HG02642 (cell line): ENCODE data around the gene USP24.
"Not testable (repeated sequence)": the region's sequence is repeated elsewhere in the genome, so short reads cannot be mapped to it uniquely, and the experiment has no call there.

ENCODE experiments used
- ATAC-seq: cut with Tn5 transposase; IDR thresholded peaks from one replicate; pipeline ENCODE4 v1.9.1; 2021; ENCODE audit warnings: mild to moderate bottlenecking; ENCODE audit not compliant: unreplicated experiment, poor library complexity

The USP24 gene

GRCh38 chr1:55198044-55198443 is 17.1 kb downstream of the USP24 start:
- no peak for ATAC-seq

DNA sequence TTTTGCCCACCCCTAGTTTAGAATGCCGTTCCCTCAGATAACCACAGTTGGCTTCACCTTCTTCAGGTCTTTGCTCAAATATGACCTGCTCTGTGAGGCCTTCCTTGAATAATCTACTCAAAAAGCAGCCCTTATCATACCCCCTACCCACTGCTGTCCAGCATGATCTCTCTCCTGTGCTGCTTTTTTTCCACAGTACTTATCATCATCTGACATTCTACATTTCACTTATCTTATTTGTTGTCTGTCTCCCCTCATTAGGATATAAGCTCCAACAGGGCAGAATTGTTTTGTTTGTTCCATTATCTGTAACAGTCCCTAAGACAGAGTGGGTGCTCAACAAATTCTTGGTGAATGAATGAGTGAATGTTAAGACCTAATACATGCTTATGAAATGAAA is 18.1 kb downstream of the USP24 start:
- no peak for ATAC-seq

DNA sequence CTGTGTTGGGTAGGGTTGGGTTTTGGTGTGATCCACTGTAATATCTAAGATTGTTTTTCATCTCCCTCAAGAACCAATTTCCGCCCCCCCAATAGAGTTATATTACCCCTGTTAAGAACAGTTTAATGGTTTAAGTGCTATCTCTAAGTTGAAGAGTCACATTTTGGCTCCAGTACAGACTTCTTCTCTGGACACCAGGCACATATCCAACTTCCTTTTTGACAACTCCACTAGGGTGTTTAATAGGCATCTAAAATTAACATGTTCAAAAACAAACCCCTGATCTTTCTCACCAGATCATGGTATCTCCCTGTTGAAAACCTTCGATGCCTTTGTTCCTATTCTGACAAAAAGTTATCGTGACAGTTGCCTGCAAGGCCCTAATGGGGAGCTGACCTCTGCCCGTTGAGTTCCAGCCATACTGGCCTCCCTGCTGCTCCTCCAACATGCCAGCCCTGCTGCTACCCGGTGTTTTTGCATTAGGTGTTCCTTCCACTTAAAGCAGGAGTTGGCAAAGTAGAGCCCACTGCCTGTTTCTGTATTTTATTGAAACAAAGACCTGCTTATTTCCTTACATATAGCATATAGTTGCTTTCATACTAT is 18.6 kb downstream of the USP24 start:
- no peak for ATAC-seq

DNA sequence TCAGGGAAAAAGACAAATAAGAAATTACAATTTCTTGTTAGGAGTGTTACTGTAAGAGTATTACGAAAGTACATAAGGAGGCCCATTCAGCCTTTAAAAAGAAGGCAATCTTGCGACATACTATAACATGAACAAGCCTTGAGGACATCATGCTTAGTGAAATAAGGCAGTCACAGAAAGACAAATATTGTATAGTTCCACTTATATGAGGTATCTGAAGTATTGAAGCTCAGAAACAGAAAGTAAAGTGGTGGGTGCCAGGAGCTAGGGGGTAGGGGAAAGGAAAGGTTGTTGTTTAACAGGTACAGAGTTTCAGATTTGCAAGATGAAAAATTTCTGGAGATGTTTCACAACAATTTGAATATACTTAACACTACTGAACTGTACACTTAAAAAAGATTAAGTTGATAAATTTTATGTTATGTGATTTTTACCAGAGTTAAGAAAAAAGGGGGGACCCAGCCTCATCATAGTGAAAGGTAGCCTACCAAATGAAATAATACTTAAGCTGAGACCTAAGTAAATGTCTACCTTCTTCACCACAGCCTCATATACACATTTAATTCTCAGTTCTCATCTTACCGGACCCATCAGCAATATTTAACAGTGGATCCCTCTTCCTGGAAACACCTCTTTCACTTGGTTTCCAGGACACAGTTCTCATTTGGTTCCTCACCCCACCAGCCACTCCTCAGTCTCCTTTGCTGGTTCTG is 19.5 kb downstream of the USP24 start:
- ATAC-seq, result no peak

DNA sequence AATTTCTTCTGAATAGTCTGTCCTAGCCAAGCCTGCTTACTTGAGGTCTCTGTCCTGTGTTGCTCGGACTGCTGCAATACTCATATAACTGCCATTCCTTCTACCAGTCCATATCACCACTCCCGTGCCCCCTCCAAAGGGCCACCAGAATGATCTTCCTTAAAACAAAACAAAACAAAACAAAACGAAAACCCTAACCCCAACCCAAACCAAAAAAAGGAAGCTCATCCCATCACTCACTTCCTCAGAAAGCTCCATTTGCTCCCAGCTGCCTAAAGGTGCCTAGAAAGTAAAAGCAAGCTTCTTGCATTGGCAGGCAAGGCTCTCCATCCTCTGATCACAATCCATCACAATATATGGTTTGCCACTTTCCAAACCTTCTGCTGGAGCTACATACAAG is 20.3 kb downstream of the USP24 start:
- no peak for ATAC-seq

GRCh38 chr1:55192093-55192492 is 23.1 kb downstream of the USP24 start:
- ATAC-seq, result no peak

DNA sequence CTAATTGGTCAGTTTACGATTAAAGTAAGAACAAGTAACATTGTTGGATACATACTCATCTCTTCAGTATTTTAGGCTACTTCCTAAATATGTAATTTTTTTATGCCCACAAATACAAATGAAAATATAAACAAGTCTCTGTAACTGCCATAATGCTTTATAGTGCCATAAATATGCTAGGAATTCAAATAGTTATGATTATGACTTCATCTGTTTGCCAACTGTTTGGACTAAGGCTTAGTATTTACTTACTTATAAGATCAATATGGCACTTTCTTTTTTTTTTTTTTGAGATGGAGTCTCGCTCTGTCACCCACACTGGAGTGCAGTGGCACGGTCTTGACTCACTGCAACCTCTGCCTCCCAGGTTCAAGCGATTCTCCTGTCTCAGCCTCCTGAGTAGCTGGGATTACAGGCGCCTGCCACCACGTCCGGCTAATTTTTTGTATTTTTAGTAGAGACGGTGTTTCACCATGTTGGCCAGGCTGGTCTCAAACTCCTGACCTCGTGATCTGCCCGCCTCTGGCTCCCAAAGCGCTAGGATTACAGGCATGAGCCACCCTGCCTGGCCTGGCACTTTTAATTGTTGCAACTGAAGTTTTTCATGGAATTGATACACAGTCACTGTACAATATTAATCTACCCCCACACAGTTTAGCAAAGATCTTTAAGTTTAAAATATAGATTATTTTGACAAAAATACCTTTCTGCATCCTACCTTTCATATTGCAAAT is 23.8 kb downstream of the USP24 start:
- ATAC-seq, result not testable (repeated sequence)

- ATAC-seq, result no peak
Observed at GRCh38 chr1:55190109-55190508, 25.1 kb downstream of the USP24 start.

GRCh38 chr1:55188909-55189308 is 26.3 kb downstream of the USP24 start:
- ATAC-seq, result no peak

DNA sequence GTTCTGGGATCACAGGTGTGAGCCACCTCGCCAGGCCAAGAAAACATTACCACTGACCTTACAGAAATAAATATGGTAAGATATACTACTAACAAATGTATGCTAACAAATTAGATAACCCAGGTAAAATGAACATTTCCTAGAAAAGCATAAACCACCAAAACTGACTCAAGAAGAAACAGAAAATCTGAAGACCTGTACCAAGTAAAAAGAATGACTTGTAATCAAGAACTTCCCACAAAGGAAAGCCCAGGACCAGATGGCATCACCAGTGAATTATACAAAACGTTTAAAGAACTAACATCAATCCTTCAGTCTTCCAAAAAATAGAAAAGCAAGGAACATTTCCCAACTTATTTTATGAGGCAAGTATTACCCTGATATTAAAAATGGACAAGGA is 29.3 kb downstream of the USP24 start:
- no peak for ATAC-seq

DNA sequence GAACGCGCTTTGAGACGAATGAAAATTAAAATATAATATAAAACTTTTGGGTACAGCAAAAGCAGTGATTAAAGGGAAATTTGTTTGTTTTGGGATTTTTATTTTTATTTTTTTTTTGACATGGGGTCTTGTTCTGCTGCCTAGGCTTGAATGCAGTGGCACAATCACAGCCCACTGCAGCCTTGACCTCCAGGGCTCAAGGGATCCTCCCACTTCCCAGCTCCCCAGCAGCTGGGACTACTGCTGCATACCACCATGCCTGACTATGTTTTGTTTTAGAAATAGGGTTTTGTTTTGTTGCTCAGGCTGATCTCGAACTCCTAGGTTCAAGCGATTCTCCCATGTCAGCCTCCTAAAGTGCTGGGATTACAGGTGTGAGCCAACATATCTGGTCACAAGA is 30.3 kb downstream of the USP24 start:
- ATAC-seq, result no peak

GRCh38 chr1:55181666-55182065 is 33.5 kb downstream of the USP24 start:
- no peak for ATAC-seq

- no peak for ATAC-seq
Observed at GRCh38 chr1:55180075-55180670, 35.0 kb downstream of the USP24 start.

GRCh38 chr1:55179177-55179835 is 35.9 kb downstream of the USP24 start:
- no peak for ATAC-seq

DNA sequence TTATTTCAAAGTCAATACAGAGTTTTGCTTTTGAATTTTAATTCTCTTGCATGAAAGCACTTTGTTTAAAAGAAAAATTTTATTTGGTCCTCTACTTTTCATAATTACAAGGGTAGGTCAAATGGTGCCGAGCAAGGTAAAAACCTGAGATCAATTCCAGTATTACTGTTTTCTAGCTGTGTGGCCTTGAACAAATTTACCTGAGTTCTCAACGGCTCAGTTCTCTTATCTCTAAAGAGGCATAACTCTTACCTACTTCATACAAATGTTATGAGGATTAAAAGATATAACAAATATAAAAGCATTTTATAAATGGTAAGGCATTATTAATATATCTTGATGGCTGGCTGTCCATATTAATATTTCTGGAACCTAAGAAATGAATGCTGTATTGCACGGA is 42.5 kb downstream of the USP24 start:
- no peak for ATAC-seq

GRCh38 chr1:55172272-55172671 is 42.9 kb downstream of the USP24 start:
- no peak for ATAC-seq

- no peak for ATAC-seq
Observed at GRCh38 chr1:55171694-55172093, 43.5 kb downstream of the USP24 start.

DNA sequence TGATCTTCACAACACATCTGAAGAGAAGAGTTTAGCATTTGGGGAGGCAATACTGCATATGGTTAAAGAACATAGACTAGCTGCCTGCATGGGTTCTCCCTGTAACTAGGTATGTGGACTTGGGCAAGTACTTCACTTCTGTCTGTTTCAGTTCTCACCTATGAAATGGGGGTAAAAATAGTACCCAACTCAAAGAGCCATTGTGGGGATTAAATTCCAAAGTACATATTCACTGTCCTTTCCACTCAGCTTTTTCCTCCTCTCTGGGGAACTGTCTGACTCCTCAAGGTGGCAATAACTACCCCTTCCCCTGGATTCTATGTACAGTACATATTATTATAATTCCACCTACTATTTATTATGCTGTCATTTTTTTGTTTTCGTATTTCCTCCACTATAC is 44.7 kb downstream of the USP24 start:
- no peak for ATAC-seq

DNA sequence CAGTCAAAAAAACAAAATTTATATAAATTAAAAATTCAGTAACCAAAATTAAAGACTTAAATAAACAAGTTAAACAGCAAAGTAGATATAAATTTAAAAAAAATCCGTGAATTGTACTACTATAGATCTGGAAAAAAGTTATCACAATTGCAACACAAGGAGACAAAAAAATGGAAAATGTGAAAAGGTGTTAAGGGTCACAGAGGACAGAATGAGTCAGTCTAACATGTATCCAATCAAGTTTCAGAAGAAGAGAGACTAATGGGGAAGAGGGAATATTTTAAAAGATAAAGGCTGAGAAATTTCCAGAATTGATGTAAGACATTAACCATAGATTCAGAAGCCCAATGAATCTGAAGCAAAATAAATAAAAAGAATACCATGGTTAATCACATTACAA is 46.0 kb downstream of the USP24 start:
- ATAC-seq, result no peak

GRCh38 chr1:55168353-55168752 is 46.8 kb downstream of the USP24 start:
- no peak for ATAC-seq
